Subcutaneous preadipocyte (primary cell): ENCODE data around the gene SLC44A2. TPM values are rescaled to one million over a fixed set of nuclear protein-coding genes. Genes with fewer than 3 reads are reported as not detected.

ENCODE experiments used
- total RNA-seq: library from RNA; depleted of rRNA; stranded (reverse); fragments of >200 nt; gene quantifications from 2 replicates; pipeline ENCODE4 v1.2.3, GENCODE V29; 2012

Gene SLC44A2
- 10.4 and 13.6 TPM in 2 replicates for total RNA-seq

GRCh38 chr19:10625003-10625761 lies at the start of gene SLC44A2:
Gene SLC44A2 (plus strand): TSS chr19:10625553. CDS start chr19:10625634, 81 bp downstream.

GRCh38 chr19:10587022-10587838 lies 38.1 kb upstream of the SLC44A2 start, which contains the start of gene AP1M2:
Gene AP1M2 (minus strand): TSS chr19:10587312. CDS start chr19:10587231, 81 bp downstream.

GRCh38 chr19:10653732-10654609 lies 28.6 kb downstream of the SLC44A2 start, which contains the start of gene ILF3:
Gene ILF3 (plus strand): TSS chr19:10654346. CDS start chr19:10670606, 16,260 bp downstream.

Other genes starting within 250 kb of the SLC44A2 start
- 63.9 and 75.5 TPM in 2 replicates for gene TYK2, start 245.0 kb upstream of the SLC44A2 start, total RNA-seq
- 153 and 160 TPM in 2 replicates for gene CDC37, start 222.0 kb upstream of the SLC44A2 start, total RNA-seq
- gene PDE4A, start 205.0 kb upstream of the SLC44A2 start, total RNA-seq, result 5.1 and 6.1 TPM in 2 replicates
- gene KEAP1, start 122.2 kb upstream of the SLC44A2 start, total RNA-seq, result 65.4 and 67.6 TPM in 2 replicates
- 0.20 and 0.37 TPM in 2 replicates for gene S1PR5, start 108.1 kb upstream of the SLC44A2 start, total RNA-seq
- 13.3 and 14.3 TPM in 2 replicates for gene ATG4D, start 81.6 kb upstream of the SLC44A2 start, total RNA-seq
- gene KRI1, start 59.5 kb upstream of the SLC44A2 start, total RNA-seq, result 8.8 and 10.8 TPM in 2 replicates
- gene CDKN2D, start 56.6 kb upstream of the SLC44A2 start, total RNA-seq, result 4.8 and 5.9 TPM in 2 replicates
- not detected in 2 replicates for gene AP1M2, start 38.2 kb upstream of the SLC44A2 start, total RNA-seq
- 133 and 210 TPM in 2 replicates for gene ILF3, start 28.8 kb downstream of the SLC44A2 start, total RNA-seq
- gene QTRT1, start 75.9 kb downstream of the SLC44A2 start, total RNA-seq, result 45.0 and 50.0 TPM in 2 replicates
- 110 and 121 TPM in 2 replicates for gene DNM2, start 92.5 kb downstream of the SLC44A2 start, total RNA-seq
- gene TMED1, start 210.7 kb downstream of the SLC44A2 start, total RNA-seq, result 28.5 and 29.0 TPM in 2 replicates
- 0.39 TPM in 1 of 2 replicates, not detected in the other for gene C19orf38, start 222.9 kb downstream of the SLC44A2 start, total RNA-seq
- gene CARM1, start 246.0 kb downstream of the SLC44A2 start, total RNA-seq, result 45.6 and 65.7 TPM in 2 replicates